Measurements from ENCODE around the gene RMDN3. TPM values are rescaled to one million over a fixed set of nuclear protein-coding genes. Genes with fewer than 3 reads are reported as not detected.

RMDN3 gene
- total RNA-seq, 2 donors from 2014 or later, result 12.4 to 14.4 TPM

- no peak for DNase-seq (ENCODE audit: low spot score)
- no peak overlapping the region for H3K27ac ChIP-seq
Measured at GRCh38 chr15:40688932-40689799, 65.9 kb downstream of the RMDN3 start.

More at GRCh38 chr15:40688932-40689799, 65.9 kb downstream of the RMDN3 start:
- no peaks in the 10 kb centered on the region for H3K27me3 ChIP-seq
- H3K36me3 ChIP-seq, result no peaks in the 10 kb centered on the region
- no peak for TF ChIP-seq CTCF (IDR thresholded peaks at IDR 0.05)
- no peak overlapping the region for H3K4me3 ChIP-seq
- peaks cover 0 to 10% of the 10 kb centered on the region in 2 donors for H3K4me1 ChIP-seq
- no peaks in the 10 kb centered on the region for H3K9me3 ChIP-seq

Other genes with a start within 250 kb of the RMDN3 start
- gene CCDC32, start 190.2 kb downstream of the RMDN3 start, total RNA-seq, result 10 to 100 TPM; 18.7 to 30.2 TPM
- gene RPUSD2, start 186.0 kb downstream of the RMDN3 start, total RNA-seq, result 1 to 10 TPM; 5.6 to 8.5 TPM
- gene KNL1, start 161.0 kb downstream of the RMDN3 start, total RNA-seq, result 1 to 10 TPM in 1 of 2 donors, under 1 TPM in 1; 0.51 to 4.6 TPM
- under 1 TPM in 1 of 2 donors, not detected in 1; 0.30 TPM for gene RAD51, start 60.1 kb downstream of the RMDN3 start, total RNA-seq
- 10 to 100 TPM in 1 of 2 donors, 1 to 10 TPM in 1; 9.7 to 33.8 TPM for gene GCHFR, start 8.8 kb upstream of the RMDN3 start, total RNA-seq
- under 1 TPM in 1 of 2 donors, not detected in 1; 0.83 TPM for gene C15orf62, start 14.7 kb upstream of the RMDN3 start, total RNA-seq
- 10 to 100 TPM; 10.1 to 14.8 TPM for gene ZFYVE19, start 51.8 kb upstream of the RMDN3 start, total RNA-seq
- 10 to 100 TPM; 11.6 to 15.7 TPM for gene DNAJC17, start 52.2 kb upstream of the RMDN3 start, total RNA-seq
- gene PPP1R14D, start 73.5 kb upstream of the RMDN3 start, total RNA-seq, result not detected
- gene SPINT1, start 88.8 kb upstream of the RMDN3 start, total RNA-seq, result 10 to 100 TPM in 1 of 2 donors, 1 to 10 TPM in 1; 6.5 to 13.0 TPM
- gene RHOV, start 119.0 kb upstream of the RMDN3 start, total RNA-seq, result not detected
- gene VPS18, start 139.2 kb upstream of the RMDN3 start, total RNA-seq, result 10 to 100 TPM; 18.1 to 26.1 TPM
- gene DLL4, start 174.1 kb upstream of the RMDN3 start, total RNA-seq, result 1 to 10 TPM; 7.5 to 9.8 TPM
- gene CHAC1, start 198.2 kb upstream of the RMDN3 start, total RNA-seq, result 10 to 100 TPM; 11.9 to 36.1 TPM